Adrenal gland (tissue), 5 donors: ENCODE results near the gene RASGEF1C.

Experiments
- POLR2A ChIP-seq, 2 donors: fragments of 450-650 bp; IDR thresholded peaks; one replicate each; pipeline ENCODE4 v1.6.1; 2017; ENCODE audit warnings: antibody characterized with exemption in 2 of 2, mild to moderate bottlenecking in 2 of 2, moderate library complexity in 1 of 2
- TF ChIP-seq, protein P1 (sequence below), 6 experiments: fragments of 450-650 bp in 4 of 6; fragments of 200-600 bp in 2 of 6; sonication (generic) in 1 of 6; IDR thresholded peaks; 1 replicate in 5 of 6; 2 replicates in 1 of 6; pipeline versions ENCODE4 v1.5.1 to v1.8.0; 2016 to 2021; ENCODE audit warnings: antibody characterized with exemption in 6 of 6, mild to moderate bottlenecking in 2 of 6, moderate library complexity in 1 of 6
- donor health status: DM: no; HTN: no; CAD: no.

DNA sequence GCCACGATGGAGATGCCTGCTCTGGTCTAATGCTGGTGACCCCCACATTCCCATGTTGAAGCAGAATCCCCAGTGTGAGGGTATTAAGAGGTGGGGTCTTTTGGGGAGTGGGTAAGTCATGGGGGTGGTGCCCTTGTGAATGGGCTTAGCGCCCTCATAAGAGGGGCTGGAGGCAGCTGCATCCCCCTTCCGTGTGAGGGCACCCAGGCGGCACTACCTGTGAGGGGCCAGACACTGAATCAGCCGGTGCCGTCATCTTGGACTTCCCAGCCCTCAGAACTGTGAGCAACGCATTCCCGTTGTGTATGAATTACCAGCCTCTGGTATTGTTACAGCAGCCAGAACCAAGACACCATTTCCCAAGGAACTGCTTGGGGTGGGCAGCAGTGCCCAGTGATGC lies 110.5 kb downstream of the RASGEF1C start:
- TF ChIP-seq, protein P1, sequence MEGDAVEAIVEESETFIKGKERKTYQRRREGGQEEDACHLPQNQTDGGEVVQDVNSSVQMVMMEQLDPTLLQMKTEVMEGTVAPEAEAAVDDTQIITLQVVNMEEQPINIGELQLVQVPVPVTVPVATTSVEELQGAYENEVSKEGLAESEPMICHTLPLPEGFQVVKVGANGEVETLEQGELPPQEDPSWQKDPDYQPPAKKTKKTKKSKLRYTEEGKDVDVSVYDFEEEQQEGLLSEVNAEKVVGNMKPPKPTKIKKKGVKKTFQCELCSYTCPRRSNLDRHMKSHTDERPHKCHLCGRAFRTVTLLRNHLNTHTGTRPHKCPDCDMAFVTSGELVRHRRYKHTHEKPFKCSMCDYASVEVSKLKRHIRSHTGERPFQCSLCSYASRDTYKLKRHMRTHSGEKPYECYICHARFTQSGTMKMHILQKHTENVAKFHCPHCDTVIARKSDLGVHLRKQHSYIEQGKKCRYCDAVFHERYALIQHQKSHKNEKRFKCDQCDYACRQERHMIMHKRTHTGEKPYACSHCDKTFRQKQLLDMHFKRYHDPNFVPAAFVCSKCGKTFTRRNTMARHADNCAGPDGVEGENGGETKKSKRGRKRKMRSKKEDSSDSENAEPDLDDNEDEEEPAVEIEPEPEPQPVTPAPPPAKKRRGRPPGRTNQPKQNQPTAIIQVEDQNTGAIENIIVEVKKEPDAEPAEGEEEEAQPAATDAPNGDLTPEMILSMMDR (IDR thresholded peaks at IDR 0.05), result no peak
- no peak for TF ChIP-seq POLR2A (IDR thresholded peaks at IDR 0.05)
